Naive thymus-derived CD4-positive, alpha-beta T cell (primary cell): Measurements from ENCODE around the gene DAAM2. TPM values are rescaled to one million over a fixed set of nuclear protein-coding genes. Genes with fewer than 3 reads are reported as not detected.

ENCODE experiments used
- ATAC-seq: fragments of 150-1000 bp; cut with Tn5 transposase; 2 replicates; pipeline ENCODE4 v1.10.0; 2021; ENCODE audit warnings: mild to moderate bottlenecking, moderate library complexity
- CTCF ChIA-PET: fragments of 350-600 bp; sonication (Branson Sonifier 250); formaldehyde crosslinking; loops from one replicate; lab custom pipeline; 2021; ENCODE audit warnings: antibody characterized with exemption; lab: Charles Lee
- POLR2A ChIA-PET: fragments of 350-600 bp; sonication (Branson Sonifier 250); formaldehyde crosslinking; loops from one replicate; lab custom pipeline; 2021; ENCODE audit warnings: antibody characterized with exemption, inconsistent platforms; lab: Charles Lee
- DNase-seq, 9 donors: peaks; one replicate each; pipeline versions ENCODE4 v3.0.0 to v3.0.0-alpha.2; 2020 to 2022; ENCODE audit warnings: mixed read lengths in 1 of 9
- H3K27ac ChIP-seq: one replicate; pipeline ENCODE4 v1.7.0; 2013; ENCODE audit warnings: mild to moderate bottlenecking, low read depth, low read length, moderate library complexity
- H3K27me3 ChIP-seq, 2 donors: one replicate each; pipeline ENCODE4 v1.7.0; 2013; ENCODE audit warnings: low read length in 2 of 2, mild to moderate bottlenecking in 2 of 2, moderate library complexity in 2 of 2; ENCODE audit not compliant: control insufficient read depth in 2 of 2, insufficient read depth in 2 of 2
- H3K36me3 ChIP-seq, 3 experiments: 1 replicate in 2 of 3; 2 replicates in 1 of 3; pipeline ENCODE4 v1.7.0; 2013; ENCODE audit warnings: low read length in 3 of 3, mild to moderate bottlenecking in 3 of 3, moderate library complexity in 1 of 3; ENCODE audit not compliant: insufficient read depth in 3 of 3, control insufficient read depth in 2 of 3
- H3K4me1 ChIP-seq, 2 donors: one replicate each; pipeline ENCODE4 v1.7.0; 2013; ENCODE audit warnings: low read length in 2 of 2, mild to moderate bottlenecking in 2 of 2, moderate library complexity in 1 of 2; ENCODE audit not compliant: control insufficient read depth in 2 of 2, insufficient read depth in 2 of 2
- H3K4me3 ChIP-seq: 2 replicates; pipeline ENCODE4 v1.7.0; 2013; ENCODE audit warnings: mild to moderate bottlenecking, low read length
- H3K9me3 ChIP-seq, 3 experiments: 1 replicate in 2 of 3; 2 replicates in 1 of 3; pipeline ENCODE4 v1.7.0; 2013; ENCODE audit warnings: low read length in 3 of 3; ENCODE audit not compliant: control insufficient read depth in 2 of 3
- H3K27ac Mint-ChIP-seq, 9 donors: one replicate each; pipeline ENCODE4 v1.8.0; 2020 to 2022; ENCODE audit warnings: mixed read lengths in 9 of 9, mild to moderate bottlenecking in 8 of 9, moderate library complexity in 5 of 9, inconsistent platforms in 2 of 9
- H3K27me3 Mint-ChIP-seq, 5 donors: one replicate each; pipeline ENCODE4 v1.8.0; 2021 to 2022; ENCODE audit warnings: mixed read lengths in 5 of 5, mild to moderate bottlenecking in 1 of 5
- H3K36me3 Mint-ChIP-seq, 5 donors: one replicate each; pipeline ENCODE4 v1.8.0; 2020 to 2022; ENCODE audit warnings: mixed read lengths in 5 of 5, mild to moderate bottlenecking in 3 of 5, inconsistent platforms in 1 of 5
- H3K4me1 Mint-ChIP-seq, 7 donors: one replicate each; pipeline ENCODE4 v1.8.0; 2020 to 2022; ENCODE audit warnings: mixed read lengths in 7 of 7, mild to moderate bottlenecking in 3 of 7, inconsistent platforms in 1 of 7
- H3K4me3 Mint-ChIP-seq, 10 donors: one replicate each; pipeline ENCODE4 v1.8.0; 2020 to 2022; ENCODE audit warnings: mild to moderate bottlenecking in 10 of 10, mixed read lengths in 10 of 10, moderate library complexity in 6 of 10, inconsistent platforms in 2 of 10
- H3K9me3 Mint-ChIP-seq, 11 donors: one replicate each; pipeline ENCODE4 v1.8.0; 2020 to 2022; ENCODE audit warnings: mixed read lengths in 11 of 11, mild to moderate bottlenecking in 4 of 11, inconsistent platforms in 1 of 11, moderate library complexity in 1 of 11
- intact Hi-C, 2 donors: fragments of 100-400 bp; cut with micrococcal nuclease; formaldehyde crosslinking; loops; one replicate each; pipeline ENCODE4 v1.15.1; 2023
- polyA plus RNA-seq, 2 donors: library from polyadenylated mRNA; unstranded; fragments of 300-500 nt; fragmentation: Illumina TruSeq; gene quantifications; one replicate each; pipeline ENCODE4 v1.2.3, GENCODE V29; 2021
- total RNA-seq, 6 experiments: library from RNA in 5 of 6; stranded (reverse) in 5 of 6; gene quantifications; 1 replicate in 5 of 6; 2 replicates in 1 of 6; pipeline ENCODE4 v1.2.3 and lab custom pipeline; 2021 to 2026

DAAM2 gene
- total and polyA plus RNA-seq, 7 experiments from 2014 or later = not detected

DNA sequence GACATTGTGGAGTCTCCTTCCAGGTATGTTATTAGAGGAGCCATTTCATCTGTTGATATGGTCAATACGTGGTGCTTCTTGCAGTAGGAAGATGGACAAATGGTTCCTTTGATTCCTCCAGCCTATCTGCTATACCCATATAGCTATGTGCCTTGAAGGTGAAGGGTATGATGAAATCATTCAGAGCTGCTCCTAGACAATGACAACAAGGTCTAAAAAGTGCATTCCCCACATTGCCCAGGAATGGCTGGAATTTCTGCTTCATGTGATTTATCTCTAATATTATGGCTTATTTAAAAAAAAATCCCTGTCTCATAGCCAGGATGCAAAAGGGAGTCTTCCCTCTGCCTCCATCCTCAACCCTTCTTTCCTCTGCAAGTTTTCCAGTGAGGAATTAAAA is 14.1 kb downstream of the DAAM2 start:
- H3K36me3 Mint-ChIP-seq = no peaks in the 10 kb centered on the region
- H3K9me3 ChIP-seq = no peaks in the 10 kb centered on the region
- DNase-seq (no peak), ATAC-seq (no peak)
- POLR2A ChIA-PET = no interaction called here
- no peak overlapping the region for H3K27ac Mint-ChIP-seq
- H3K4me3 ChIP-seq = no peak overlapping the region
- no peaks in the 10 kb centered on the region for H3K36me3 ChIP-seq
- H3K4me1 Mint-ChIP-seq = no peaks in the 10 kb centered on the region
- CTCF ChIA-PET = no interaction called here
- intact Hi-C loops = no loop called here
- no peaks in the 10 kb centered on the region for H3K4me1 ChIP-seq
- no peaks in the 10 kb centered on the region for H3K9me3 Mint-ChIP-seq
- H3K4me3 Mint-ChIP-seq = no peak overlapping the region
- H3K27me3 Mint-ChIP-seq = peaks cover 12 to 52% (median 29%) of the 10 kb centered on the region in 5 donors
- no peaks in the 10 kb centered on the region for H3K27me3 ChIP-seq
- no peak overlapping the region for H3K27ac ChIP-seq

DNA sequence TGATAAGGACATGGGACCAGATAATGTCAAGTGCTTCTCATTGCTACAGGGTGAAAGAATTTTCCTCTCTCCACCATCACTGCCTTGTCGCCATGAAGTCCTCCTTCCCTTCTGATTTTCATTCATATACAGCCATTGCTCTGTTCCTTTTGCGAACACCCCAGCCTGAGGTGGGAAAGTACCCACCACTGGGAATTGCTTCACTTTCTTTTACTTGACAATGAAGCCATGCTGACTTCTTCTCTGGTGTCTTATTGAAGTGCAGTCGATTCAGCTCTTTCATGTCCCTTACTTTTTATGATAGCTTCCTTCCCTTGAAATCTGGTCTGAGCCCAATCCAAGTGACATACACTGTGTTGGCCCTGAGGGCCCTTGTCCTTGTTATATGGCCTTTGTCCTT is 16.2 kb downstream of the DAAM2 start:
- Histone ChIP-seq H3K4me1 (no peaks in the 10 kb centered on the region), H3K27ac (no peak overlapping the region), H3K36me3 (no peaks in the 10 kb centered on the region), H3K9me3 (no peaks in the 10 kb centered on the region), H3K27me3 (no peaks in the 10 kb centered on the region), H3K4me3 (no peak overlapping the region)
- Mint-ChIP-seq H3K27me3 (peaks cover 12 to 45% (median 29%) of the 10 kb centered on the region in 5 donors), H3K4me1 (no peaks in the 10 kb centered on the region), H3K9me3 (no peaks in the 10 kb centered on the region), H3K36me3 (no peaks in the 10 kb centered on the region), H3K27ac (no peak overlapping the region), H3K4me3 (no peak overlapping the region)
- DNase-seq (no peak), ATAC-seq (no peak)
- ChIA-PET POLR2A (no interaction called here), CTCF (no interaction called here)
- intact Hi-C loops = no loop called here

DNA sequence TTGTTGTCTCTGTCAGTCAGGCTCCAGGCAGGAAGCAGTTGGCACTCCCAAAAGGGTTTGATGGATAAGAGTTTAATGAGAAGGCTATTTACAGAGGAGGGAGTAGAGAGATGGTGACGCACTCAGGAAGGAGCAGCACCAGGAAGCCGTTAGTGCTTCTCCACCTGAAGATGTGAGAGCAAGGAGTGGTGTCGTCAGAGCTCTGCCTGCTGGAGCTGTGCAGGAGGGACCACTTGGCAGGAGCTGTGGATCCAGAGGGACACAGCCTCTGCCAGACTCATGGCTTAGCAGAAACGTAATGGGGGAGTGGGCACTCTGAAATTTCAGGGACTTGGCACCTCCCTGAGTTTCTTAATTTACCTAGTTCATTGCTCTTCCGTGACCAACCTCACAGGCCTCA is 16.8 kb downstream of the DAAM2 start:
- ATAC-seq (no peak), DNase-seq (no peak)
- no peak overlapping the region for H3K4me3 ChIP-seq
- no peaks in the 10 kb centered on the region for H3K9me3 ChIP-seq
- Mint-ChIP-seq H3K9me3 (no peaks in the 10 kb centered on the region), H3K36me3 (no peaks in the 10 kb centered on the region), H3K4me3 (no peak overlapping the region), H3K27ac (no peak overlapping the region), H3K4me1 (no peaks in the 10 kb centered on the region), H3K27me3 (peaks cover 12 to 49% (median 29%) of the 10 kb centered on the region in 5 donors)
- H3K36me3 ChIP-seq = no peaks in the 10 kb centered on the region
- no peaks in the 10 kb centered on the region for H3K27me3 ChIP-seq
- ChIA-PET POLR2A (no interaction called here), CTCF (no interaction called here)
- no peaks in the 10 kb centered on the region for H3K4me1 ChIP-seq
- intact Hi-C loops = no loop called here
- H3K27ac ChIP-seq = no peak overlapping the region

DNA sequence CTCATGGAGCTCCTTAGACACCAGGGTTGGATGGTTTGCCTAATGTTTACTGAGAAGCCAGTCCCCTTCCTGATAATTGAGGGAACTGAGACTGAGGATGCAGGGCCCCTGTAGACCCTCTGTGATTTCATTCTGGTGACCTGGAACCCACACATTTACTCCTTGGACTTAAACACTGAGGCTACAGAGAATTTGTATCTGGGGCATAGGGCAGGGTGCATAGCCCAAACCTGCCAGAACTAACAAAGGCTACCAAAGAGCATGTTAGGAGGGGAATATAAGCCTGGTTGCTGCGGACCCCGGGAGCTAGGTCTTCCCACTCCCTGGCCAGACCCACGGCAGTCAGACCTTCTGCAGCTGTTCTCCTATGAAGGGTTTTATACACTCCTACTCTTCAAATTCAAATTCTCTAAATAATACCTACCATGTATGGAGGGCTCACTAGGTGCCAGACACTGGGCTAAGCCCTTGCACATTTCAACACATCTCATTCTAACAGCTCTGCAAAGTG is 19.7 kb downstream of the DAAM2 start:
- ATAC-seq = no peak
- Mint-ChIP-seq H3K27me3 (peaks cover 8 to 33% (median 26%) of the 10 kb centered on the region in 5 donors), H3K36me3 (no peaks in the 10 kb centered on the region), H3K9me3 (no peaks in the 10 kb centered on the region), H3K4me3 (no peak overlapping the region), H3K4me1 (no peaks in the 10 kb centered on the region), H3K27ac (no peak overlapping the region)
- DNase-seq = no peak
- intact Hi-C loops = no loop called here
- no peaks in the 10 kb centered on the region for H3K36me3 ChIP-seq
- H3K27ac ChIP-seq = no peak overlapping the region
- CTCF ChIA-PET = no interaction called here
- no peaks in the 10 kb centered on the region for H3K27me3 ChIP-seq
- H3K9me3 ChIP-seq = no peaks in the 10 kb centered on the region
- no peaks in the 10 kb centered on the region for H3K4me1 ChIP-seq
- POLR2A ChIA-PET = no interaction called here
- H3K4me3 ChIP-seq = no peak overlapping the region

DNA sequence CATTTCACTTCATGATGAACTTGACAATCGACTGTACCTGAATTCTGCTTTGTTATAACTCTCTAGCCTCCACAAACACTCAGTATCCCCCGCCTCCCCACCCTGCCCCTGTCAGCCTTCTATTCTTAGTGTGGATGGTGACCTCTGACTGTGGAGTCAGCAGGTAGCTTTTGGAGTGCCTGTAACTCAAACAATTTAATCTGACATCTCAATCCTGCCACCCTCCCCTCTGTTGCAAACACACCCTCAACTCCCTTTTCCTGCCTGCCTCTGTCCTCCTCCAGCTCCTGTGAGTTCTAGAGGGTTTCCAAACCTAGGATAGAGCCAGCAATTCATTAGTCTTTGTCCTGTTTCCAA is 20.3 kb downstream of the DAAM2 start:
- H3K4me3 ChIP-seq = no peak overlapping the region
- no peaks in the 10 kb centered on the region for H3K4me1 ChIP-seq
- DNase-seq (no peak), ATAC-seq (no peak)
- H3K27ac Mint-ChIP-seq = no peak overlapping the region
- no peak overlapping the region for H3K4me3 Mint-ChIP-seq
- no peaks in the 10 kb centered on the region for H3K27me3 ChIP-seq
- POLR2A ChIA-PET = no interaction called here
- H3K27me3 Mint-ChIP-seq = peaks cover 8 to 33% (median 23%) of the 10 kb centered on the region in 5 donors
- H3K9me3 Mint-ChIP-seq = no peaks in the 10 kb centered on the region
- H3K27ac ChIP-seq = no peak overlapping the region
- intact Hi-C loops = no loop called here
- no peaks in the 10 kb centered on the region for H3K4me1 Mint-ChIP-seq
- H3K36me3 ChIP-seq = no peaks in the 10 kb centered on the region
- H3K9me3 ChIP-seq = no peaks in the 10 kb centered on the region
- no peaks in the 10 kb centered on the region for H3K36me3 Mint-ChIP-seq
- CTCF ChIA-PET = no interaction called here

DNA sequence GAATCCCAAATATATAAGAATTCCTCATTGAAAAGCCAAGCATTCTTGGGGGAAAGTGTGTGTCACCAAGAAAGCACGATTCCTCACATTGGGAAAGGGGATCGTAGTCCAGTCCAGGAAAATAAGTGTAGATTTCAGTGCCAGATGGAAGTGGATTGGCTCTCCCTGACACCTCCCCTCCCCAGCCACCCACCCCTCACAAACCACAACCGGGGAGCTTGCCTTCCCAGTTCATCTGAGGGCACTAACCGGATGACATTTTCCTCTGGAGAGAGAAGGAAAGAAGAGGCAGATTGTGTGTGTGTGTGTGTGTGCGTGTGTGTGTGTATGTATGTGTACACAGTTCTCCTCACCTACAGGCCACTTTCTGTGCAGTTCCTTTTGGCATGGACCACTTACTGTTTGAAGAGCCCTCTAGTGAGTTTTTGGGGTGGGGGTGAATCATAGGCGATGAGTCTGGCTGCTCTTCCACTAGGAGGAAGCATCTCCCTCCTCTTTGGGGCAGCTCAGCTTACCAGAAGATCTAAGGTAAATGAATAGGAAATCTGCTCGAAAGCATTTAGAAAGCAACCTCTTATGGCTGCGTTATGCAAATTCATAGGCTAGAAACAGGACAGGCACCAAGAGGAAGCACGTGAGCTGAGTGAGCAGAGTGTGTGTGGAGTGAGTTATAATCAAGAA is 20.8 kb downstream of the DAAM2 start:
- ChIA-PET CTCF (no interaction called here), POLR2A (no interaction called here)
- no peak for DNase-seq
- intact Hi-C loops = no loop called here
- ATAC-seq = no peak
- Histone ChIP-seq H3K27ac (no peak overlapping the region), H3K4me3 (no peak overlapping the region), H3K9me3 (no peaks in the 10 kb centered on the region), H3K4me1 (no peaks in the 10 kb centered on the region), H3K36me3 (no peaks in the 10 kb centered on the region), H3K27me3 (no peaks in the 10 kb centered on the region)
- no peak overlapping the region for H3K4me3 Mint-ChIP-seq
- no peak overlapping the region for H3K27ac Mint-ChIP-seq
- no peaks in the 10 kb centered on the region for H3K4me1 Mint-ChIP-seq
- H3K36me3 Mint-ChIP-seq = no peaks in the 10 kb centered on the region
- no peaks in the 10 kb centered on the region for H3K9me3 Mint-ChIP-seq
- H3K27me3 Mint-ChIP-seq = peaks cover 8 to 31% (median 23%) of the 10 kb centered on the region in 5 donors

DNA sequence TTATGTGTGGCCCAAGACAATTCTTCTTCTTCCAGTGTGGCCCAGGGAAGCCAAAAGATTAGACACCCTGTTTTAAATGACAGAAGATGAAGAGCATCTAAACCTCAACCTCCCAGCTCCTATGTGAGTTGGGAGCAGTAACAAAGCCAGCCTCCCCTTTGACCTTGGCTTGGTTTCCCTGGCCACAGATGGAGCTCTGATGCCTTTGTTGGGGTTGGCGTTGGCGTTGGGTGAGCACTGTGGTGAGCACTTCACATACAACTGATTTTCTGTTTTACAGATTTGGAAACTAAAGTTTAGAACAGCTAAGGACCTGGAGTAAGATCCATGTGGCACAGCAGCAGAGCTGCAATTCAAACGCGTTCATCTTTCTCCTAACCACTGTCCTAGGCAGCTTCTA is 22.1 kb downstream of the DAAM2 start:
- DNase-seq (no peak), ATAC-seq (no peak)
- Histone ChIP-seq H3K36me3 (no peaks in the 10 kb centered on the region), H3K27me3 (no peaks in the 10 kb centered on the region), H3K4me3 (no peak overlapping the region), H3K27ac (no peak overlapping the region), H3K4me1 (no peaks in the 10 kb centered on the region), H3K9me3 (no peaks in the 10 kb centered on the region)
- H3K4me1 Mint-ChIP-seq = no peaks in the 10 kb centered on the region
- no peaks in the 10 kb centered on the region for H3K9me3 Mint-ChIP-seq
- H3K27ac Mint-ChIP-seq = no peak overlapping the region
- peaks cover 0 to 21% (median 18%) of the 10 kb centered on the region in 5 donors for H3K27me3 Mint-ChIP-seq
- POLR2A ChIA-PET = no interaction called here
- H3K4me3 Mint-ChIP-seq = no peak overlapping the region
- intact Hi-C loops = no loop called here
- H3K36me3 Mint-ChIP-seq = no peaks in the 10 kb centered on the region
- CTCF ChIA-PET = no interaction called here
